HG03378 (cell line): ENCODE data around the gene SLC25A21.

Source experiments
- ATAC-seq: cut with Tn5 transposase; IDR thresholded peaks from one replicate; pipeline ENCODE4 v1.9.1; 2021; ENCODE audit warnings: mild to moderate bottlenecking, moderate library complexity; ENCODE audit not compliant: unreplicated experiment

The SLC25A21 gene

GRCh38 chr14:37145395-37145794 is 27.0 kb downstream of the SLC25A21 start:
- no peak for ATAC-seq

- no peak for ATAC-seq
Observed at GRCh38 chr14:37144729-37145363, 27.6 kb downstream of the SLC25A21 start.

DNA sequence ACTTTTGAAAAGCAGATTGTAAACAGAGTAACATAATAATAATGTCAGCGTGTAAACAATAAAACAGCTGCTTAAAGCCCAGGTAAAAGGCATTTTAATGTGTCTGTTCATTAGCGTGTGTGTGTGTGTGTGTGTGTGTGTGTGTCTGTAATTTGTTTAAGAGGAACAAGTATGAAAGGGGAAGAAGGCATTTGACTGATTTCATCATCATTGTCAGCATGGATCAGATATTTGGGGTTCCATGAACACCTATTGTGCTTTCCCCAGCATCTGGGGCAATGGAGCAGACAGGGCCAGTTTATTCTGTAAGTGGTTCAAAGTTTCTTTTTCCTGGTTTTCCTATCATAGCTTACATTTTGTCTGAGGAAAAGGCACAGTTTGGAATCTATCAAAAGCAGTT is 28.9 kb downstream of the SLC25A21 start:
- ATAC-seq, result no peak

DNA sequence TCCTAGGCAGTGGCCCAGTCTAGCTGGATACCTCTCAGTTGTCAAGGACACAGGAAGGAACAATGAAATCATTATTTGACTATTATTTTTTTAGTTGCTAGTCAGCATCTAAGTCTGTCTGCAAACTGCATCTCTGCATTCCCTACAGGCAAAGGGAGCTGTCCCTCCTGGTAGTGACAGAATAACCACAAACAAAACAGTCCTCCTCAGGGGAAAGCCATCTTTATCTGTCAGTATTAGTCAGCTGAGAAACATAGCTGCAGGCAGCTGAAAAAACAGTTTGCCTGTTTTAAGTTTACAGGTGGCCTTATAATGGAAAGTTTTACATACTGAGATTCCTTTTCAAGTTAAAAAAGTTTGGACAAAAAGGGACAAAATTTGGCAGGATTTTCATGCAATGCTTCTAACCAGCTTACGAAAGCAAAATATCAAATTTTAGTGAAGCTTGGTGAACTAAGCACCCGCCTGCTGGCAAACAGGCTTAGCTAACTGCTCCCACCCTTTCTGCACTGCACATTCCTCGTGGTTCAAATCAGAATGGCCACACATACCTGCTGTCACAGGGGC is 29.5 kb downstream of the SLC25A21 start:
- no peak for ATAC-seq

DNA sequence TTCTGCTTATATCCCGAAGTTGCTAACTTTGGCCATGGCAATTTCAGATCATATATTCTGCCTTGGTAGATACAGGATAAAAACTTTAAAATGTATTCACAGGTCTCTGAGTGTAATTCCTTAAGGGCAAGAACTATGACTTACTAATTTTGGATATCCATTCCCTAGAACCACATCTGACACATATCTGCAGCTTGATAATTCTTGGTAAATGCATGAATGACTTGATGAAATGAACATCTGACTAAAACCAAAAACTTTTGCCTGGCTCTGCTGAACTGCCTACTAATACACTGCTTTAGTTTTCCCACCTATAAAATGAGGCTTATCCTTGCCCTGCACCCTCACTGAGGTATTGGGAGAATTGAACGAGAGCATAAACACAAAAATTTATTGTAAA is 32.2 kb downstream of the SLC25A21 start:
- ATAC-seq, result no peak

- no peak for ATAC-seq
Observed at GRCh38 chr14:37139710-37140109, 32.7 kb downstream of the SLC25A21 start.

GRCh38 chr14:37138898-37139297 is 33.5 kb downstream of the SLC25A21 start:
- ATAC-seq, result no peak

DNA sequence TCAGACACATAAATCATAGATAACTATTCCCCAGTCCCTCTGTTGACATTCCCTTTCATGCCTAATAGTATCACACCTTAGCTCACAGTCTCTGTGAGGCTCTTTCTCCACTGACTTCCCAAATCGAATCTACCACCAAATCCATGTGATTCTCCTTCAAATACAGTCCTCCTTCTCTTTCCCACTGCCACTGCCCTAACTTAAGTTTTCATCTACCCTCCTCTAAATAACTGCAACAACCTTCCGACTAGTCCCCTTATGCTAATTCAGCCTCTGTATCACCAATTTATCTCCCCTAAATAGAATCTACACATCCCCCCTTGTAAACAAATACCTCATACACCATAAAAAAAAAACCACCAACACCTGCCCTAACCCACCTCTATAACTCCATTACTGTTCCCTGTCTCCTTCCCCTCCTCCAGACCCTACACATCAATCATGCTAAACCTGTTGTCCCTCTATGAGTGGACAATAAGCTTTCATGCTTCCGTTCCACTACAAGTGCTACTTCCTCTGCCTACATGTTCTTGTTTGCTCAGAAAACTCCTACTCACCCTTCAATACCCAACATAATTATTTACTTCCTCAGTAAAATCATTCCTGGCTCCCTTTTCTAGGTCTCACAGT is 39.0 kb downstream of the SLC25A21 start:
- no peak for ATAC-seq

DNA sequence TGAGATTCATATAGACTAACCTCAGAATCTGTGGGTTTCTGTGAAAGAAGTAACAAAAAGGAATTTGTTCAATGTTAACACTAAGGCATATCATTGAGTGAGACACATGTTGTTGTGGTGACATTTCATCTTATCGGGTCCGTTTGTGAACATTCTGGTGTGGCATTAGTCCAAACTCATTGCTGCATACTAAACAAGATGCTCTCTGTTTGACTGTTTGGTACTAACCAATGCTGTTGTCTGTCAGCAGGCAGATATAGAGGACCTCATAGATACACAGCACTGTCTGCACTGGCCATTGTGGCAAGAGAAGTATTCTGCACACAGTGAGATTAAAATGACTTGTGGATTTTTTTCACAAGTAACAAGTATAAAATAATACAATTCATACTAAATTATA is 41.2 kb downstream of the SLC25A21 start:
- ATAC-seq, result no peak

- ATAC-seq, result no peak
Observed at GRCh38 chr14:37129047-37129446, 43.4 kb downstream of the SLC25A21 start.

DNA sequence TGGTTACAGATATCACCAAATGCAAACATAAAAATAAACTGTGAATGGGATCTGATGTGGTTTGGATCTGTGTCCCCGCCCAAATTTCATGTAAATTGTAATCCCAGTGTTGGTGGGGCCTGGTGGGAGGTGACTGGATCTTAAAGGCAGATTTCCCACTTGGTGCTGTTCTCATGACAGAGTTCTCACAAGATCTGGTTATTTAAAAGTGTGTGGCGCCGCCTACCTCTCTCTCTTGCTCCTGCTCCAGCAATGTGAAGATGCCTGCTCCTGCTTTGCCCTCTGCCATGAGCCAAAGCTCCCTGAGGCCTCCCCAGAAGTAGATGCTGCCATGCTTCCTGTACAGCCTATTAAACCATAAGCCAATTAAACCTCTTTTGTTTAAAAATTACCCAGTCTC is 47.8 kb downstream of the SLC25A21 start:
- no peak for ATAC-seq

- ATAC-seq, result no peak
Observed at GRCh38 chr14:37122919-37123639, 49.3 kb downstream of the SLC25A21 start.

DNA sequence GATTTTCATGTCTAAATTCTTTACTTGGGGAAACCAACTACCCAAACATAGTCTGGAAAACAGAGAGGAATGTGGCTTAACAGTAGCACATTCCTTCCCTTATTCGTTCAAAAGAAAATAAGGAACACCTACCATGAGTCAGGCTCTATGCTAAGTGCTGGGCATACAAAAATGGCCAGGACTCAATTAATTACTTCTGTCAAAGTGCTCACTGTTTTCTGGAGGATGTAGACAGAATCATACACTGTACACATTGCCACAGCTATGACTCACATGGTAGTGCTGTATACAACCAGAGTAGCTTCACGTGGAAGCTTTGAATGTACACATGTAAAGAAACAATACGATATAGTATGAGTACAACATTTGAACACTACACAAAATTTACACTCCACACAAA is 50.1 kb downstream of the SLC25A21 start:
- no peak for ATAC-seq

- no peak for ATAC-seq
Observed at GRCh38 chr14:37118673-37119366, 53.6 kb downstream of the SLC25A21 start.

GRCh38 chr14:37116933-37117849 is 55.2 kb downstream of the SLC25A21 start:
- no peak for ATAC-seq

DNA sequence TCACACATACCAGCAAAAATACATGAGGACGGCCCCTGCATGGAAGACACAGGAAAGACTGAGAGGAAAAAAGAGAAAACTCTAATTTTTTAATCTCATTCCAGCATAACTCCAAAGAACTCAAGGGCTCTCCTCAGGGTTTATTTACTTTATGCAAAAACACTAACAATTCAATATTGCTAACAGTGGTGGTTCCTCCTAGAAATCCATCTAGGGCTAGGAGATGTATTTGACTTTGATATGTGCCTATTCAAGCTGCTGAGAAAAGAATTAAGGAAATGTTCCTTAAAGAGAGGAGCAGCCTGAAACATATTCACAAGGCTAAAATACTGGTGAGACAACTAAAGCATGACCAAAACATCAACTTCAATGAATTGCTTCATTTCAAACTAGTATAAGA is 57.0 kb downstream of the SLC25A21 start:
- ATAC-seq, result no peak

DNA sequence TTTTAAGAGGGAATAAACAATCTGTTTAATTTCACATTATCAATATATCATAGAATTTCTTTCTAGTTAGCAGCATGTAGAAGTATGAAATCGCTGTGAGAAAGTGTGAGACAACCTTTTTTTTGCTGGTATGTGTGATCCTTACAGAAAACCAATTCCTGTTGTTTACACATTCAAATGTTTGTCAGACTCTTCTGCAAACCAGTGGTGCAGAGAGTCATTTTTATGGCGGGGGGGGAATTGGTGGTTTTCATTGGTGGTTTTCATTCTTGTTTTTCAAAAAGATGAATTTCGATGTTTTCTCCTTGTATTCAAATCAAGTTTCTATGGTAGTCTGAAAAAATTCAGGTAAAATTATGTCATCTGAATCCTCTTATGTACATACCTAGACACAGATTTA is 57.8 kb downstream of the SLC25A21 start:
- no peak for ATAC-seq

DNA sequence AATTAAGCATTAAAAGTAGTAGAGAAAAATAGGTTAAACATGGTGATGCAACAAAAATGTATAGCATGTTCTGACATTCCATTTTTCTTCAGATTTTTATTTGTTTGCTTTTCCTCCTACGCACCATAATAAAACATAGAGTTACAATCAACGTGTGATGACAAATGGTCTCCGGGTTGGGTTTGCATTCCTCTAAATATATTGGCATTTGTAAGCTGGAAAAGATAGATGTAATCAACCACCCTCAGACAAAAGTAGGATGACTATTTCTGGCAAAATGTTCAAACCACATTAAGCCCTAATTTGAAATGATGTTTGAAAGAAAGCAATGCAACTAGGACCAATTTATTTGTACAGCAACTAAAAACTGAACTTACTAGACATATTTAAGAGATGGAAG is 58.4 kb downstream of the SLC25A21 start:
- ATAC-seq, result no peak

DNA sequence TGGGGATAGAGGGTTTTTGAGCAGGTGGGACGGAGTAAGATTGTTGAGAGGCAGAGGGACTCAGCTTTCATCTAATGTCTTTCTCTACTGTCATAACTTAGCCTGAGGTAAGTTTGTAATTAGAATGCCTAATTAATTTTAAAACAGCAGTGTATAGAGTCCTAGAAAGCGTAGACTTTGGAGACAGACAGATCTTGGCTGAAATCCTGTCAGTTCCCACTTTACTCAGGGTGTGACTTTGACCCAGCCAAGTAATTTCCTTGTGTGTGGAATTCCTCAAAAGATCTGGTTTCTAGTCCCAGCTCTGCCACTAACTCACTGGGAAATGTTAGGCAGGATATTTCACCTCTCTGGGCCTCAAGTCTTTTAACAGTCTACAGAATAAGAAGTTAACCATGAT is 74.3 kb downstream of the SLC25A21 start:
- no peak for ATAC-seq

GRCh38 chr14:37094502-37094901 is 77.9 kb downstream of the SLC25A21 start:
- ATAC-seq, result no peak
